Adrenal gland (tissue), 12 donors: ENCODE data around the gene RPL19. TPM values are rescaled to one million over a fixed set of nuclear protein-coding genes. Genes with fewer than 3 reads are reported as not detected.

Source experiments
- DNase-seq, 7 donors: peaks; one replicate each; pipeline ENCODE4 v3.0.0-alpha.2; 2019 to 2020
- H3K27ac ChIP-seq, 5 donors: fragments of 200-600 bp; sonication (generic) in 4 of 5; 1 replicate in 3 of 5; 2 replicates in 2 of 5; pipeline versions ENCODE4 v1.5.1 to v1.8.0; 2016 to 2020; ENCODE audit warnings: mild to moderate bottlenecking in 1 of 5
- H3K27me3 ChIP-seq: fragments of 200-600 bp; 2 replicates; pipeline ENCODE4 v1.8.0; 2021
- H3K36me3 ChIP-seq, 2 donors: fragments of 200-600 bp; replicated peaks in 1 of 2; 1 replicate in 1 of 2; 2 replicates in 1 of 2; pipeline versions ENCODE4 v1.5.1 to v1.8.0; 2018 to 2022
- H3K4me1 ChIP-seq, 2 donors: fragments of 200-600 bp; replicated peaks in 1 of 2; 1 replicate in 1 of 2; 2 replicates in 1 of 2; pipeline versions ENCODE4 v1.5.1 to v1.8.0; 2018 to 2021
- H3K4me3 ChIP-seq, 4 donors: fragments of 200-600 bp; sonication (generic) in 3 of 4; one replicate each; pipeline ENCODE4 v1.5.1; 2016 to 2018
- H3K9me3 ChIP-seq, 3 donors: fragments of 200-600 bp; sonication (generic) in 1 of 3; replicated peaks in 1 of 3; 1 replicate in 2 of 3; 2 replicates in 1 of 3; pipeline versions ENCODE4 v1.5.1 to v1.8.0; 2016 to 2021
- POLR2A ChIP-seq, 2 donors: fragments of 450-650 bp; IDR thresholded peaks; one replicate each; pipeline ENCODE4 v1.6.1; 2017; ENCODE audit warnings: antibody characterized with exemption in 2 of 2, mild to moderate bottlenecking in 2 of 2, moderate library complexity in 1 of 2
- WGBS, 4 donors: extraction: QIAGEN DNeasy Blood & Tissue Kit in 2 of 4; methylation state at CpG; one replicate each; pipeline versions ENCODE4 v1.1.5 to v1.1.7; 2013 to 2017; 5-methylcytosine and 5-hydroxymethylcytosine counted together
- intact Hi-C, 2 donors: fragments of 100-400 bp; cut with DNase I; formaldehyde crosslinking; loops; one replicate each; pipeline versions ENCODE4 v1.14.1 to v1.15.0; 2022 to 2023
- polyA plus RNA-seq, 3 donors: library from polyadenylated mRNA; stranded (reverse); fragments of 200-250 nt in 2 of 3; fragments of 350-450 nt in 1 of 3; fragmentation: Illumina TruSeq in 1 of 3; extraction: RNeasy Lipid Tissue Mini Kit (QIAGEN cat#74804) in 1 of 3; gene quantifications; one replicate each; pipeline ENCODE4 v1.2.3, GENCODE V29; 2013 to 2014
- total RNA-seq, 9 donors: library from RNA; depleted of rRNA in 4 of 9; stranded (reverse); fragments of >200 nt in 4 of 9; fragments of 120-200 nt in 1 of 9; fragmentation: NEBNext Ultra II Directional in 1 of 9; extraction: Animal tissue kit (Norgen Biotek cat#: 25700) in 1 of 9; gene quantifications; one replicate each; pipeline versions ENCODE4 v1.1.0 to v1.2.4, GENCODE V29; 2013 to 2023
- TF ChIP-seq, protein P1 (sequence below), 6 experiments: fragments of 450-650 bp in 4 of 6; fragments of 200-600 bp in 2 of 6; sonication (generic) in 1 of 6; IDR thresholded peaks; 1 replicate in 5 of 6; 2 replicates in 1 of 6; pipeline versions ENCODE4 v1.5.1 to v1.8.0; 2016 to 2021; ENCODE audit warnings: antibody characterized with exemption in 6 of 6, mild to moderate bottlenecking in 2 of 6, moderate library complexity in 1 of 6
- donor health status: healthy with polysubstance abuse.
- donor health status: Bipolar disorder and iron deficiency.
- donor health status: DM: yes; HTN: yes; CAD: no.
- donor health status: DM: no; HTN: no; CAD: no.
- donor health status: DM: no; HTN: no; CAD: no.
- donor health status: DM: yes; HTN: yes; CAD: no.

RPL19 gene
- total and polyA plus RNA-seq, 12 donors, result 1,513 to 4,908 (median 2,461) TPM

DNA sequence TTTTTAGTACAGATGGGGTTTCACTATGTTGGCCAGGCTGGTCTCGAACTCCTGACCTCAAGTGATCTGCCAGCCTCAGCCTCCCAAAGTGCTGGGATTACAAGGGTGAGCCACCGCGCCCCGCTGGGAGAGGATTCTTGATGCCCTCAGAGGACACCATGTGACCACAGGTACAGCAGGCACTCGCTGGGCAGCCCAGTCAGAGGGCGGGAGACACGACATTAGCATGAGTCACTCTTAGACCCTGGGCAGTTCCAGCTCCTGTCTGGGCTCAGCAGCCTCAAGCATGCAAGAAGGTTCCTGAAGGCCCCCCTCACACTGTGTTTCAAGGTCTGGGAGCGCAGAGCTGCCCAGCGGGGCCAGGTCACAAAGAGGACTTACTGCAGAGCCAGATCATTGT, 13.8 kb downstream of the RPL19 start:
- peak; percentile 80 to 91 (median 88) for DNase-seq
- Histone ChIP-seq H3K27ac (peak overlapping the region in 1 of 5 donors; percentile 34), H3K4me3 (no peak overlapping the region), H3K36me3 (no peaks in the 10 kb centered on the region), H3K4me1 (peaks cover 8 to 20% of the 10 kb centered on the region in 2 donors), H3K9me3 (no peaks in the 10 kb centered on the region), H3K27me3 (no peaks in the 10 kb centered on the region)
- no peak for TF ChIP-seq POLR2A (IDR thresholded peaks at IDR 0.05)
- TF ChIP-seq, protein P1, sequence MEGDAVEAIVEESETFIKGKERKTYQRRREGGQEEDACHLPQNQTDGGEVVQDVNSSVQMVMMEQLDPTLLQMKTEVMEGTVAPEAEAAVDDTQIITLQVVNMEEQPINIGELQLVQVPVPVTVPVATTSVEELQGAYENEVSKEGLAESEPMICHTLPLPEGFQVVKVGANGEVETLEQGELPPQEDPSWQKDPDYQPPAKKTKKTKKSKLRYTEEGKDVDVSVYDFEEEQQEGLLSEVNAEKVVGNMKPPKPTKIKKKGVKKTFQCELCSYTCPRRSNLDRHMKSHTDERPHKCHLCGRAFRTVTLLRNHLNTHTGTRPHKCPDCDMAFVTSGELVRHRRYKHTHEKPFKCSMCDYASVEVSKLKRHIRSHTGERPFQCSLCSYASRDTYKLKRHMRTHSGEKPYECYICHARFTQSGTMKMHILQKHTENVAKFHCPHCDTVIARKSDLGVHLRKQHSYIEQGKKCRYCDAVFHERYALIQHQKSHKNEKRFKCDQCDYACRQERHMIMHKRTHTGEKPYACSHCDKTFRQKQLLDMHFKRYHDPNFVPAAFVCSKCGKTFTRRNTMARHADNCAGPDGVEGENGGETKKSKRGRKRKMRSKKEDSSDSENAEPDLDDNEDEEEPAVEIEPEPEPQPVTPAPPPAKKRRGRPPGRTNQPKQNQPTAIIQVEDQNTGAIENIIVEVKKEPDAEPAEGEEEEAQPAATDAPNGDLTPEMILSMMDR (IDR thresholded peaks at IDR 0.05), result no peak
- intact Hi-C loops, result no loop called here
- 40 to 52% (median 43%) methylated on average over 3 to 9 of the region's 9 CpGs for WGBS, 4 donors

GRCh38 chr17:39217734-39218369, 17.8 kb downstream of the RPL19 start:
- DNase-seq, result no peak
- WGBS, 4 donors, result 53 to 63% (median 60%) methylated on average over 18 to 24 of the region's 24 CpGs
- intact Hi-C loops, result no loop called here
- Histone ChIP-seq H3K27ac (no peak overlapping the region), H3K27me3 (no peaks in the 10 kb centered on the region), H3K4me1 (peaks cover 0 to under 1% of the 10 kb centered on the region in 2 donors), H3K9me3 (no peaks in the 10 kb centered on the region), H3K36me3 (no peaks in the 10 kb centered on the region), H3K4me3 (no peak overlapping the region)
- no peak for TF ChIP-seq POLR2A (IDR thresholded peaks at IDR 0.05)
- TF ChIP-seq, protein P1 (IDR thresholded peaks at IDR 0.05), result no peak

DNA sequence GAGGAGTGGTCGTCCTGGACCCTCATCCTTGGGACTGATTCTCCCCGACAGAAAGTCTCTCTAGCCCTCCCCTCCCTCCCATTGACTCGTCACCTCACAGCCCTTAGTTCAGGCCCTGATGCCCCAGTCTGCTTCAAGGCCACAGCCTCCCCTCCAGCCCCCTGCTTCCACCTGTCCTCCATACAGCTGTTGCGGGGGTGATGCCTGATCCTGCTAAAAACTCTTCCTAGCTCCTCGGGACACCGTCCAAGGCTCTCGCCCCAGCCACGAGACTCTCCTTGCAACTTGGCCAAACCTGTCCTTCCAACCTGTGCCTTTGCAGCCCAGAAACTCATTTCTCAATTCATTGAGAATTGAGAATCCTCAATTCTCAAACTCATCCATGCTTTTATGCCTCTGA, 18.8 kb downstream of the RPL19 start:
- 79 to 81% (median 80%) methylated on average over 7 to 8 of the region's 8 CpGs for WGBS, 4 donors

GRCh38 chr17:39219647-39220154, 19.6 kb downstream of the RPL19 start:
- 30 to 75% (median 71%) methylated on average over 3 to 8 of the region's 8 CpGs for WGBS, 4 donors
- TF ChIP-seq, protein P1 (IDR thresholded peaks at IDR 0.05), result no peak
- TF ChIP-seq POLR2A (IDR thresholded peaks at IDR 0.05), result no peak
- Histone ChIP-seq H3K4me3 (no peak overlapping the region), H3K9me3 (no peaks in the 10 kb centered on the region), H3K36me3 (no peaks in the 10 kb centered on the region), H3K27ac (no peak overlapping the region), H3K27me3 (peaks cover 2% of the 10 kb centered on the region), H3K4me1 (peaks cover 0 to 2% of the 10 kb centered on the region in 2 donors)
- intact Hi-C loops, result no loop called here
- DNase-seq, result no peak

More for the DNA sequence above, 18.8 kb downstream of the RPL19 start:
- no peaks in the 10 kb centered on the region for H3K27me3 ChIP-seq
- H3K27ac ChIP-seq, result no peak overlapping the region
- H3K36me3 ChIP-seq, result no peaks in the 10 kb centered on the region
- intact Hi-C loops, result no loop called here
- no peaks in the 10 kb centered on the region for H3K9me3 ChIP-seq
- H3K4me3 ChIP-seq, result no peak overlapping the region
- TF ChIP-seq POLR2A (IDR thresholded peaks at IDR 0.05), result no peak
- TF ChIP-seq, protein P1 (IDR thresholded peaks at IDR 0.05), result no peak
- no peak for DNase-seq
- H3K4me1 ChIP-seq, result no peaks in the 10 kb centered on the region
